Suprapubic skin (tissue), 4 donors: ENCODE results near the gene GBGT1. TPM values are rescaled to one million over a fixed set of nuclear protein-coding genes. Genes with fewer than 3 reads are reported as not detected.

Source experiments
- DNase-seq, 2 donors: peaks; one replicate each; pipeline ENCODE4 v3.0.0-alpha.2; 2019; ENCODE audit warnings: low spot score in 2 of 2
- H3K27ac ChIP-seq: fragments of 200-600 bp; sonication (generic); one replicate; pipeline ENCODE4 v1.5.1; 2019
- H3K27me3 ChIP-seq: fragments of 200-600 bp; sonication (generic); one replicate; pipeline ENCODE4 v1.5.1; 2019
- H3K36me3 ChIP-seq: fragments of 200-600 bp; sonication (generic); one replicate; pipeline ENCODE4 v1.5.1; 2019
- H3K4me1 ChIP-seq: fragments of 200-600 bp; sonication (generic); one replicate; pipeline ENCODE4 v1.5.1; 2019
- H3K4me3 ChIP-seq: fragments of 200-600 bp; sonication (generic); one replicate; pipeline ENCODE4 v1.5.1; 2019; ENCODE audit warnings: mild to moderate bottlenecking
- H3K9me3 ChIP-seq: fragments of 200-600 bp; sonication (generic); one replicate; pipeline ENCODE4 v1.5.1; 2019
- CTCF ChIP-seq, 2 donors: fragments of 200-600 bp in 1 of 2; fragments of 450-650 bp in 1 of 2; sonication (generic) in 1 of 2; IDR thresholded peaks; one replicate each; pipeline ENCODE4 v1.5.1; 2016 to 2019; ENCODE audit warnings: antibody characterized with exemption in 2 of 2, mild to moderate bottlenecking in 1 of 2, moderate library complexity in 1 of 2
- EP300 ChIP-seq: sonication (generic); formaldehyde crosslinking; IDR thresholded peaks from one replicate; pipeline ENCODE4 v1.6.1; 2017; ENCODE audit warnings: antibody characterized with exemption
- POLR2A ChIP-seq, 2 donors: fragments of 450-650 bp; IDR thresholded peaks; one replicate each; pipeline ENCODE4 v1.6.1; 2017; ENCODE audit warnings: antibody characterized with exemption in 2 of 2, mild to moderate bottlenecking in 2 of 2, moderate library complexity in 2 of 2
- POLR2AphosphoS5 ChIP-seq, 3 donors: sonication (generic); formaldehyde crosslinking; IDR thresholded peaks; one replicate each; pipeline ENCODE4 v1.6.1; 2017; ENCODE audit warnings: antibody characterized with exemption in 3 of 3
- WGBS: methylation state at CpG from one replicate; pipeline ENCODE4 v1.1.5; 2018; 5-methylcytosine and 5-hydroxymethylcytosine counted together
- total RNA-seq, 4 donors: library from RNA; depleted of rRNA; stranded (reverse); fragments of >200 nt; gene quantifications; one replicate each; pipeline ENCODE4 v1.1.0, GENCODE V29; 2016

Gene GBGT1
- total RNA-seq, 4 donors from 2014 or later, result 2.6 to 14.6 (median 5.8) TPM

- H3K27me3 ChIP-seq, result peaks cover 13% of the 10 kb centered on the region
- 71% methylated on average over 6 of the region's 6 CpGs for WGBS
- no peak for TF ChIP-seq EP300
- TF ChIP-seq CTCF (IDR thresholded peaks at IDR 0.05), result no peak
- TF ChIP-seq POLR2AphosphoS5 (IDR thresholded peaks at IDR 0.05), result no peak
- no peak for TF ChIP-seq POLR2A (IDR thresholded peaks at IDR 0.05)
- no peak overlapping the region for H3K27ac ChIP-seq
- DNase-seq, result no peak
- H3K36me3 ChIP-seq, result no peaks in the 10 kb centered on the region
- H3K4me3 ChIP-seq, result no peak overlapping the region
- H3K9me3 ChIP-seq, result no peaks in the 10 kb centered on the region
- peaks cover 12% of the 10 kb centered on the region for H3K4me1 ChIP-seq
Measured at GRCh38 chr9:133168432-133168831, 4.7 kb upstream of the GBGT1 start.

- Histone ChIP-seq H3K4me1 (peaks cover 19% of the 10 kb centered on the region), H3K27me3 (peaks cover 16% of the 10 kb centered on the region), H3K36me3 (no peaks in the 10 kb centered on the region), H3K4me3 (no peak overlapping the region), H3K9me3 (no peaks in the 10 kb centered on the region), H3K27ac (no peak overlapping the region)
- no peak for DNase-seq
- TF ChIP-seq CTCF (IDR thresholded peaks at IDR 0.05), result no peak
- no peak for TF ChIP-seq EP300
- TF ChIP-seq POLR2A (IDR thresholded peaks at IDR 0.05), result no peak
- TF ChIP-seq POLR2AphosphoS5 (IDR thresholded peaks at IDR 0.05), result no peak
- WGBS, result 87% methylated on average over 3 of the region's 3 CpGs
Measured at GRCh38 chr9:133167769-133168168, 4.1 kb upstream of the GBGT1 start.

- no peak for TF ChIP-seq EP300
- TF ChIP-seq POLR2A (IDR thresholded peaks at IDR 0.05), result no peak
- TF ChIP-seq CTCF (IDR thresholded peaks at IDR 0.05), result no peak
- no peak for TF ChIP-seq POLR2AphosphoS5 (IDR thresholded peaks at IDR 0.05)
- 100% methylated on average over 2 of the region's 3 CpGs for WGBS
- Histone ChIP-seq H3K27ac (no peak overlapping the region), H3K36me3 (no peaks in the 10 kb centered on the region), H3K4me1 (peaks cover 22% of the 10 kb centered on the region), H3K27me3 (peaks cover 16% of the 10 kb centered on the region), H3K9me3 (no peaks in the 10 kb centered on the region), H3K4me3 (no peak overlapping the region)
- no peak for DNase-seq
Measured at GRCh38 chr9:133167096-133167730, 3.5 kb upstream of the GBGT1 start.

GRCh38 chr9:133166392-133166791, 2.7 kb upstream of the GBGT1 start:
- Histone ChIP-seq H3K36me3 (no peaks in the 10 kb centered on the region), H3K9me3 (no peaks in the 10 kb centered on the region), H3K4me1 (peaks cover 22% of the 10 kb centered on the region), H3K27ac (no peak overlapping the region), H3K4me3 (no peak overlapping the region), H3K27me3 (peaks cover 15% of the 10 kb centered on the region)
- no peak for DNase-seq
- WGBS, result 79% methylated on average over 17 of the region's 17 CpGs
- TF ChIP-seq POLR2AphosphoS5 (IDR thresholded peaks at IDR 0.05), result no peak
- no peak for TF ChIP-seq CTCF (IDR thresholded peaks at IDR 0.05)
- TF ChIP-seq POLR2A (IDR thresholded peaks at IDR 0.05), result no peak
- no peak for TF ChIP-seq EP300

GRCh38 chr9:133165452-133165730, 1.7 kb upstream of the GBGT1 start:
- H3K4me3 ChIP-seq, result no peak overlapping the region
- H3K9me3 ChIP-seq, result no peaks in the 10 kb centered on the region
- TF ChIP-seq POLR2A (IDR thresholded peaks at IDR 0.05) (no peak), EP300 (no peak), CTCF (IDR thresholded peaks at IDR 0.05) (no peak), POLR2AphosphoS5 (IDR thresholded peaks at IDR 0.05) (no peak)
- H3K27ac ChIP-seq, result no peak overlapping the region
- DNase-seq, result no peak
- no peaks in the 10 kb centered on the region for H3K36me3 ChIP-seq
- peaks cover 26% of the 10 kb centered on the region for H3K4me1 ChIP-seq
- 93% methylated on average over 2 of the region's 2 CpGs for WGBS
- peaks cover 6% of the 10 kb centered on the region for H3K27me3 ChIP-seq
